ENCODE measurements around the gene BUD31.

GRCh38 chr7:99365318-99366141 is 43.2 kb upstream of the BUD31 start:
- TF ChIP-seq CTCF (IDR thresholded peaks at IDR 0.05; ENCODE audit: insufficient read depth, low read length, poor library complexity, severe bottlenecking): peak; percentile 55
- no peak for TF ChIP-seq EZH2phosphoT487 (conservative IDR thresholded peaks at IDR 0.05; ENCODE audit: low read length)

Measured in SU-DHL-6 (cell line).